ENCODE measurements around the gene C16orf92.

DNA sequence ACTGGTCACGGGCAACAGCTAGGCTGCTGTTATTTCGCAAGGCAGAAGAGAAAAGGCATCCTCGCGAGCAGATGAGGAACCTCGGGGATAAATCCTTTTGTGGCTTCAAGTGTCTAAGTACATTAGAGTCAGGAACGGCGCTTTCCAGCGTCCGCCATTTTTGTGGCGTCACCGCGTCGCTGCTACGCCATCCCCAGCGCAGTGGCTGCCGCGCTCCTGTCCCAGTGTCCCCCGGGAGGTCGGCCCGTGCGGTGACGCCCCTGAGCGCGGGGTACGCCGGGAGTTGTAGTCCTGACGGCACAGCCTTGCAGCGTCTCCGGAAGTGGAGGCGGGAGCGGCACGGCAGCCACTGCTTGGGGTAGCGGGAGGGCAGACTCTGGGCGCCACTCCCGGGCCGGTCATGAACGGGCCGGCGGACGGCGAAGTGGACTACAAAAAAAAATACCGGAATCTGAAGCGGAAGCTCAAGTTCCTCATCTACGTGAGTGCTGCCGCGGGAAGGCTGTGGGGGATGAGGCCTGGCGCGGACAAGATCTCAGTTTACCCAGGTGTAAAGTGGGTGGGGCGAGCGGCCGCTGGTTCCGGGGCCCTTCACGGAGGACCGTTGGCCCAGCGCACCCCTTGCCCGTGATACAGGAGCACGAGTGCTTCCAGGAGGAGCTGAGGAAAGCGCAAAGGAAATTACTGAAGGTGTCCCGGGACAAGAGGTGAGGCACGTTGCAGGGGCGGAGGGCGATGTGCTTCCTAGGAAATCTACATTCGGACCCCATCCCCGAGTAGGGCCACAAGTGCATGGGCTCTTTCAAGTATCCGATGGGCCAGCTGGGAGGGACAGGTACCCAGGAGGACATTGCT, 26.9 kb upstream of the C16orf92 start, which contains the start of gene INO80E:
- TF ChIP-seq, protein P1, sequence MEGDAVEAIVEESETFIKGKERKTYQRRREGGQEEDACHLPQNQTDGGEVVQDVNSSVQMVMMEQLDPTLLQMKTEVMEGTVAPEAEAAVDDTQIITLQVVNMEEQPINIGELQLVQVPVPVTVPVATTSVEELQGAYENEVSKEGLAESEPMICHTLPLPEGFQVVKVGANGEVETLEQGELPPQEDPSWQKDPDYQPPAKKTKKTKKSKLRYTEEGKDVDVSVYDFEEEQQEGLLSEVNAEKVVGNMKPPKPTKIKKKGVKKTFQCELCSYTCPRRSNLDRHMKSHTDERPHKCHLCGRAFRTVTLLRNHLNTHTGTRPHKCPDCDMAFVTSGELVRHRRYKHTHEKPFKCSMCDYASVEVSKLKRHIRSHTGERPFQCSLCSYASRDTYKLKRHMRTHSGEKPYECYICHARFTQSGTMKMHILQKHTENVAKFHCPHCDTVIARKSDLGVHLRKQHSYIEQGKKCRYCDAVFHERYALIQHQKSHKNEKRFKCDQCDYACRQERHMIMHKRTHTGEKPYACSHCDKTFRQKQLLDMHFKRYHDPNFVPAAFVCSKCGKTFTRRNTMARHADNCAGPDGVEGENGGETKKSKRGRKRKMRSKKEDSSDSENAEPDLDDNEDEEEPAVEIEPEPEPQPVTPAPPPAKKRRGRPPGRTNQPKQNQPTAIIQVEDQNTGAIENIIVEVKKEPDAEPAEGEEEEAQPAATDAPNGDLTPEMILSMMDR (conservative IDR thresholded peaks at IDR 0.05 in 1 of 2, IDR thresholded peaks at IDR 0.05 in 1 of 2; ENCODE audit: extremely low read depth in 1 of 2, insufficient read depth in 1 of 2, low read depth in 1 of 2, low read length in 2 of 2), result no peak
- TF ChIP-seq EZH2 (IDR thresholded peaks at IDR 0.05; ENCODE audit: borderline replicate concordance, low read length), result no peak
